Suprapubic skin (tissue), 4 donors: ENCODE data around the gene PKNOX1. TPM values are rescaled to one million over a fixed set of nuclear protein-coding genes. Genes with fewer than 3 reads are reported as not detected.
"Not testable (repeated sequence)": the region's sequence is repeated elsewhere in the genome, so short reads cannot be mapped to it uniquely, and the experiment has no call there.

ENCODE experiments used
- DNase-seq, 2 donors: peaks; one replicate each; pipeline ENCODE4 v3.0.0-alpha.2; 2019; ENCODE audit warnings: low spot score in 2 of 2
- H3K27ac ChIP-seq: fragments of 200-600 bp; sonication (generic); one replicate; pipeline ENCODE4 v1.5.1; 2019
- H3K27me3 ChIP-seq: fragments of 200-600 bp; sonication (generic); one replicate; pipeline ENCODE4 v1.5.1; 2019
- H3K36me3 ChIP-seq: fragments of 200-600 bp; sonication (generic); one replicate; pipeline ENCODE4 v1.5.1; 2019
- H3K4me1 ChIP-seq: fragments of 200-600 bp; sonication (generic); one replicate; pipeline ENCODE4 v1.5.1; 2019
- H3K4me3 ChIP-seq: fragments of 200-600 bp; sonication (generic); one replicate; pipeline ENCODE4 v1.5.1; 2019; ENCODE audit warnings: mild to moderate bottlenecking
- H3K9me3 ChIP-seq: fragments of 200-600 bp; sonication (generic); one replicate; pipeline ENCODE4 v1.5.1; 2019
- EP300 ChIP-seq: sonication (generic); formaldehyde crosslinking; IDR thresholded peaks from one replicate; pipeline ENCODE4 v1.6.1; 2017; ENCODE audit warnings: antibody characterized with exemption
- POLR2A ChIP-seq, 2 donors: fragments of 450-650 bp; IDR thresholded peaks; one replicate each; pipeline ENCODE4 v1.6.1; 2017; ENCODE audit warnings: antibody characterized with exemption in 2 of 2, mild to moderate bottlenecking in 2 of 2, moderate library complexity in 2 of 2
- POLR2AphosphoS5 ChIP-seq, 3 donors: sonication (generic); formaldehyde crosslinking; IDR thresholded peaks; one replicate each; pipeline ENCODE4 v1.6.1; 2017; ENCODE audit warnings: antibody characterized with exemption in 3 of 3
- WGBS: methylation state at CpG from one replicate; pipeline ENCODE4 v1.1.5; 2018; 5-methylcytosine and 5-hydroxymethylcytosine counted together
- total RNA-seq, 4 donors: library from RNA; depleted of rRNA; stranded (reverse); fragments of >200 nt; gene quantifications; one replicate each; pipeline ENCODE4 v1.1.0, GENCODE V29; 2016
- TF ChIP-seq, protein P1 (sequence below), 2 donors: fragments of 200-600 bp in 1 of 2; fragments of 450-650 bp in 1 of 2; sonication (generic) in 1 of 2; IDR thresholded peaks; one replicate each; pipeline ENCODE4 v1.5.1; 2016 to 2019; ENCODE audit warnings: antibody characterized with exemption in 2 of 2, mild to moderate bottlenecking in 1 of 2, moderate library complexity in 1 of 2

PKNOX1 gene, protein sequence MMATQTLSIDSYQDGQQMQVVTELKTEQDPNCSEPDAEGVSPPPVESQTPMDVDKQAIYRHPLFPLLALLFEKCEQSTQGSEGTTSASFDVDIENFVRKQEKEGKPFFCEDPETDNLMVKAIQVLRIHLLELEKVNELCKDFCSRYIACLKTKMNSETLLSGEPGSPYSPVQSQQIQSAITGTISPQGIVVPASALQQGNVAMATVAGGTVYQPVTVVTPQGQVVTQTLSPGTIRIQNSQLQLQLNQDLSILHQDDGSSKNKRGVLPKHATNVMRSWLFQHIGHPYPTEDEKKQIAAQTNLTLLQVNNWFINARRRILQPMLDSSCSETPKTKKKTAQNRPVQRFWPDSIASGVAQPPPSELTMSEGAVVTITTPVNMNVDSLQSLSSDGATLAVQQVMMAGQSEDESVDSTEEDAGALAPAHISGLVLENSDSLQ
- 10 to 100 TPM in 3 of 4 donors, 1 to 10 TPM in 1; 8.8 to 17.6 (median 11.6) TPM for total RNA-seq

DNA sequence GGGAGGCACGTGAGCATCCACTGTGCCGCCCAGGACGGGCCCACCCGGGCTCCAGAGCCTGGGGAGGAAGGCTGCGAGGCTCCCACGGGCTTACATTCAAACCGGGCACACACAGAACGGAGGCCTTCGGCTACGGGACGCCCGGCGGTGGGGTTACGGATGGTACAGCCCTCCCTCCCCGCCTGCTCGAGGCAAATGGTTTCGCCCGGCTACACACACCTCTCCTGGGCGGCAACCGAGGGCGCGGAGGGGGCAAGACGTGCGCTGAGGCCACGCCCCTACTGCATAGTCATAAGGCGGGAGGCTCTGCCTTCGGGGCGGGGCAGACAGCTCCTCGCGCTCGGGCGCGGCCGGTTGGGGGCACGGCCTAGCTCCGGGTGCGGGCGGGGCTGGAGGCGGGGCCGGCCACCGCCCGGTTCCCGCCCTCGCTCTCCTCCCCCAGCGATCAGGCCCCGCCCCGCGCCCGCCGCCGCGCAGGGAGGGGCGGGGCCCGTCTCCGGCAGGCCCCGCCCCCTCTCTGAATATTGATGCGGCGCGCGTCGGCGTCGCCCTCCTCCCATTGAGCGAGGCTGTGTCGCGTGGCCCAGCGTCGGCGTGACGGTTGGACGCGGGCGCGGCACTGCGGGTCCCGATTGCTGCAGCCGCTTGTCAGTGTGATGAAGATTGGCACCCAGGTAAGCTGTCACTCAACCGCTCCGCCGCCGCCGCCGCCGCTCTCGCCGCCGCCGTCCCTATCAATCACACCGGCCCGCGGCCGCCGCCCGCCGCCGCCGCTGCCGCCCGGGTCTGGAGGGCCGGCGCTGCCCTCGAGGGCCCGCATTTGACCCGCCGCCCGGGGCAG lies at the start of gene PKNOX1:
PKNOX1 (plus strand) TSS at position 572 of the 841 bp plus-strand sequence. CDS start 29,820 bp downstream, outside the sequence.
- peaks cover 36% of the 10 kb centered on the region for H3K4me1 ChIP-seq
- DNase-seq = peak; percentile 99
- peak within 1 kb of the TSS; percentile 100 for H3K27ac ChIP-seq
- H3K9me3 ChIP-seq = no peaks in the 10 kb centered on the region
- no peaks in the 10 kb centered on the region for H3K36me3 ChIP-seq
- no peaks in the 10 kb centered on the region for H3K27me3 ChIP-seq
- peak within 1 kb of the TSS; percentile 88 for H3K4me3 ChIP-seq
- 0% methylated on average over 7 of the region's 106 CpGs for WGBS
- TF ChIP-seq POLR2A (IDR thresholded peaks at IDR 0.05) (peak in 1 of 2 donors; percentile 73), POLR2AphosphoS5 (IDR thresholded peaks at IDR 0.05) (peak in 2 of 3 donors; percentile 92 to 94)
- TF ChIP-seq, protein P1, sequence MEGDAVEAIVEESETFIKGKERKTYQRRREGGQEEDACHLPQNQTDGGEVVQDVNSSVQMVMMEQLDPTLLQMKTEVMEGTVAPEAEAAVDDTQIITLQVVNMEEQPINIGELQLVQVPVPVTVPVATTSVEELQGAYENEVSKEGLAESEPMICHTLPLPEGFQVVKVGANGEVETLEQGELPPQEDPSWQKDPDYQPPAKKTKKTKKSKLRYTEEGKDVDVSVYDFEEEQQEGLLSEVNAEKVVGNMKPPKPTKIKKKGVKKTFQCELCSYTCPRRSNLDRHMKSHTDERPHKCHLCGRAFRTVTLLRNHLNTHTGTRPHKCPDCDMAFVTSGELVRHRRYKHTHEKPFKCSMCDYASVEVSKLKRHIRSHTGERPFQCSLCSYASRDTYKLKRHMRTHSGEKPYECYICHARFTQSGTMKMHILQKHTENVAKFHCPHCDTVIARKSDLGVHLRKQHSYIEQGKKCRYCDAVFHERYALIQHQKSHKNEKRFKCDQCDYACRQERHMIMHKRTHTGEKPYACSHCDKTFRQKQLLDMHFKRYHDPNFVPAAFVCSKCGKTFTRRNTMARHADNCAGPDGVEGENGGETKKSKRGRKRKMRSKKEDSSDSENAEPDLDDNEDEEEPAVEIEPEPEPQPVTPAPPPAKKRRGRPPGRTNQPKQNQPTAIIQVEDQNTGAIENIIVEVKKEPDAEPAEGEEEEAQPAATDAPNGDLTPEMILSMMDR (IDR thresholded peaks at IDR 0.05) = no peak

DNA sequence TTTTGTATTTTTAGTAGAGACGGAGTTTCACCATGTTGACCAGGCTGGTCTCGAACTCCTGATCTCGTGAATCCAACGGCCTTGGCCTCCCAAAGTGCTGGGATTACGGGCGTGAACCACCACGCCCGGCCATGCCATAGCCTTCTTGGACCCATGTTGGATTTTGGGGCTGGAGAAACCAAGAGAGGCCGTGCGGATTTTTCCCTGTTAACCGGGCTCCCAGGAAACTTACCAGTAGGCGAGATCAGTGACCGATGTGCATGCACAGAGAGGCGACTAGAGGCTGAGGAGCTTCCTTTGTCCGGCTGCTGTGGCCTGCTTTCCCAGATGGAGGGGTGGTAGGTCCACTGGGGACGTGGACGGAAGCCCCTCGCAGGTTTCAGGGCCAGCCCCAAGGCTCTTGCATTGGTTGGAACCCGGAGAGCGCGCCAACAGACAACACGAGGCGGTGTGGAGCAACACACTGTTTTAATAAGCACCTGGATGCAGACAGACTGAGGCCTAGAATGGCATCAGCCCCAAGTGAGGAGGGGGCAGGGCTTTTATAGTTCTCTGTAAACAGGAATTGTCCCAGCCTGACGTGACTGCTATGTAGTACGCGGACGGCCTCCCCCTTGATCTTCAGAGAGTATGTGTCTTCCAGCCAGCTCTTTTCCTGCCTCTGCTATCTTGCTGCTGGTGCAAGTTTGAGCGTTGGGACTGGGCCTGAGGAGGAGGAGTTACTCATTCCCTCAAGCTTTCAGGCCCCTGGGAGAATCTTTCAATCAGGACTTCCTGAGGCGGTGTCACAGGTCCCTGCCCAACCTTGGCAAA lies 49.0 kb upstream of the PKNOX1 start, which contains the start of gene ERVH48-1:
ERVH48-1 (minus strand) TSS at position 517 of the 813 bp plus-strand sequence. CDS start 6,624 bp downstream, outside the sequence.
- H3K9me3 ChIP-seq = no peaks in the 10 kb centered on the region
- no peak within 1 kb of the TSS for H3K4me3 ChIP-seq
- TF ChIP-seq POLR2A (IDR thresholded peaks at IDR 0.05) (no peak), POLR2AphosphoS5 (IDR thresholded peaks at IDR 0.05) (no peak), EP300 (no peak)
- TF ChIP-seq, protein P1 (IDR thresholded peaks at IDR 0.05) = no peak
- no peaks in the 10 kb centered on the region for H3K36me3 ChIP-seq
- peaks cover 10% of the 10 kb centered on the region for H3K4me1 ChIP-seq
- no peak within 1 kb of the TSS for H3K27ac ChIP-seq
- WGBS = 91% methylated on average over 26 of the region's 29 CpGs
- DNase-seq = no peak
- H3K27me3 ChIP-seq = no peaks in the 10 kb centered on the region

DNA sequence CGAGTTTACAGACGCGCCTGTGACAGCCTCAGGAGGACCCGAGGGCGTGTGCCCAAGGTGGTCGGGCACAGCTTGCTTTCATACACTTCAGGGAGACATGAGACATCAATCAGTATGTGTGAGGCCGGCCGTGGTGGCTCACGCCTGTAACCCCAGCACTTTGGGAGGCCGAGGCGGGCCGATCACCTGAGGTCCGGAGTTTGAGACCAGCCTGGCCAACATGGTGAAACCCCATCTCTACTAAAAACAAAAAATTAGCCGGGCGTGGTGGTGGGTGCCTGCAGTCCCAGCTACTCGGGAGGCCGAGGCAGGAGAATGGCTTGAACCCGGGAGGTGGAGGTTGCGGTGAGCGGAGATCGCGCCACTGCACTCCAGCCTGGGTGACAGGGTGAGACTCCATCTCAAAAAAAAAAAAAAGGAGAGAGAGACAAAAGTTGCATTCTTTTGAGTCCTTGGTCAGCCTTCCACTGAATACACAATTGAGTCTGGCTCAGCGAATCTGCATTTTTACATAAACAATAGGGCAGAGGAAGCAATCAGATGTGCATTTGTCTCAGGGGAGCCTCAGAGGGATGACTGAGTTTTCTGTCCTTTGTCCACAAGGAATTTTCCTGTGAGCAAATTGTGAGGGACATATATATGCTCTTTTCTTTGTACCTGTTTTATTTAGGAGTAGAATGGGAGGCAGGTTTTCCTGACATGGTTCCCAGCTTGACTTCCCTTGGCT lies 46.7 kb upstream of the PKNOX1 start:
- 92% methylated on average over 22 of the region's 23 CpGs for WGBS

DNA sequence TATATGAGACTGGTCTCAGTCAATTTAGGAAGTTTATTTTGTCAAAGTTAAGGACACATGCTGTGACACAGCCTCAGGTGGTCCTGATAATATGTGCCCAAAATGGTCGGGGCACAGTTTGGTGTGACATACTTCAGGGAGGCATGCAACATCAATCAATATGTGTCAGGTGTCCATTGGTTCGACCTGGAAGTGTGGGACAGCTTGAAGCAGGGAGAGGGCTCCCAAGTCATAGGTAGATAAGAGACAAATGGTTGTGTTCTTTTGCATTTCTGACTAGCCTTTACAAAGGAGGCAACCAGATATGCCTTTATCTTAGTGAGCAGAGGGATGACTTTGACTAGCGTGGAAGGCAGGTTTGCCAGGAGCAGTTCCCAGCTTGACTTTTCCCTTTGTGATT lies 44.4 kb upstream of the PKNOX1 start:
- no peak overlapping the region for H3K4me3 ChIP-seq
- no peaks in the 10 kb centered on the region for H3K36me3 ChIP-seq
- no peaks in the 10 kb centered on the region for H3K9me3 ChIP-seq
- peaks cover 5% of the 10 kb centered on the region for H3K4me1 ChIP-seq
- DNase-seq = no peak
- no peak overlapping the region for H3K27ac ChIP-seq
- TF ChIP-seq, protein P1 (IDR thresholded peaks at IDR 0.05) = no peak
- TF ChIP-seq POLR2A (IDR thresholded peaks at IDR 0.05) (no peak), POLR2AphosphoS5 (IDR thresholded peaks at IDR 0.05) (no peak), EP300 (no peak)
- no peaks in the 10 kb centered on the region for H3K27me3 ChIP-seq
- WGBS = 74% methylated on average over 3 of the region's 3 CpGs

More for the DNA sequence above, 46.7 kb upstream of the PKNOX1 start:
- H3K27me3 ChIP-seq, H3K4me3 ChIP-seq, H3K36me3 ChIP-seq, H3K9me3 ChIP-seq, H3K27ac ChIP-seq: not testable (repeated sequence)
- peaks cover 14% of the 10 kb centered on the region for H3K4me1 ChIP-seq
- peak in 1 of 2 donors; percentile 31 for DNase-seq
